ENCODE results near the gene IL20RA. TPM values are rescaled to one million over a fixed set of nuclear protein-coding genes. Genes with fewer than 3 reads are reported as not detected.
A peak's percentile ranks its signal among the peaks of the same experiment; 100 is the strongest.

The IL20RA gene
- polyA plus RNA-seq, 1 of the 3 experiments (the other 2 are of a cell fraction) = 0.10 TPM

GRCh38 chr6:136990754-136991153 lies 54.0 kb downstream of the IL20RA start:
- peak; percentile 36 for DNase-seq
- Histone ChIP-seq H3K4me3 (ENCODE audit: low read depth in 2 of 2, low read length in 1 of 2) (no peak overlapping the region; a peak in 1 of 4 replicates), H4K20me1 (ENCODE audit: insufficient read depth) (no peaks in the 10 kb centered on the region), H3F3A (replicated peaks; ENCODE audit: insufficient read depth) (no peaks in the 10 kb centered on the region), H3K4me1 (ENCODE audit: control insufficient read depth in 1 of 2, insufficient read depth in 2 of 2, low read depth in 1 of 2, low read length in 1 of 2) (peaks cover 0 to 29% of the 10 kb centered on the region in 2 experiments; a peak in 2 of 4 replicates), H3K27me3 (ENCODE audit: insufficient read depth) (peaks cover 9% of the 10 kb centered on the region; the same call in 1 of the 2 replicates), H3K4me2 (no peak overlapping the region), H3K36me3 (replicated peaks in 1 of 2; ENCODE audit: control insufficient read depth in 1 of 2, insufficient read depth in 2 of 2, low read length in 1 of 2) (no peaks in the 10 kb centered on the region), H3K9me3 (no peaks in the 10 kb centered on the region), H3K79me2 (ENCODE audit: insufficient read depth) (no peaks in the 10 kb centered on the region), H3K27ac (ENCODE audit: low read depth in 2 of 2, low read length in 1 of 2) (peak overlapping the region in 1 of 2 experiments; percentile 100; a peak in 2 of 4 replicates), H3K9me2 (no peaks in the 10 kb centered on the region), H2AFZ (ENCODE audit: low read depth) (no peak overlapping the region), H3K9ac (no peak overlapping the region)
- 31% methylated on average over 3 of the region's 3 CpGs for WGBS (ENCODE audit: low lambda C conversion rate)
- CTCF ChIA-PET = interaction anchor here (0.6 to 2.9 kb wide), 4 partner anchors 11 to 54 kb away, joined by 3 to 16 read pairs (median 3); partner anchors contain the start of gene IL20RA
- POLR2A ChIA-PET = interaction anchor here (0.7 to 4.6 kb wide), 9 partner anchors 10 to 69 kb away, joined by 3 to 66 read pairs (median 14); partner anchors contain the start of genes IL20RA and SLC35D3
- TF ChIP-seq EP300 (IDR thresholded peaks at IDR 0.05; ENCODE audit: borderline replicate concordance in 1 of 2, low read depth in 1 of 2, low read length in 1 of 2) (peak in 1 of 2 experiments; percentile 51; a peak in 1 of 4 replicates), USF1 (IDR thresholded peaks at IDR 0.05; ENCODE audit: borderline replicate concordance, low read depth) (no peak), MAX (IDR thresholded peaks at IDR 0.05; ENCODE audit: low read depth) (no peak), ELF1 (IDR thresholded peaks at IDR 0.05) (no peak), TCF12 (IDR thresholded peaks at IDR 0.05) (no peak), CHD2 (IDR thresholded peaks at IDR 0.05; ENCODE audit: low read length, partially characterized antibody) (peak; percentile 39), MEF2A (IDR thresholded peaks at IDR 0.05; ENCODE audit: borderline replicate concordance, low read depth) (no peak), RCOR1 (IDR thresholded peaks at IDR 0.05; ENCODE audit: low read length) (no peak), EZH2phosphoT487 (IDR thresholded peaks at IDR 0.05; ENCODE audit: borderline replicate concordance, low read depth) (no peak), MXI1 (IDR thresholded peaks at IDR 0.05; ENCODE audit: low read depth, low read length) (no peak), YY1 (IDR thresholded peaks at IDR 0.05; ENCODE audit: low read depth) (no peak), GABPA (IDR thresholded peaks at IDR 0.05; ENCODE audit: low read depth) (no peak), GATA2 (CRISPR knock-in tag; IDR thresholded peaks at IDR 0.05) (peak; percentile 44; the same call in 1 of the 2 replicates), PBX3 (IDR thresholded peaks at IDR 0.05) (no peak)
- TF ChIP-seq, protein P1, sequence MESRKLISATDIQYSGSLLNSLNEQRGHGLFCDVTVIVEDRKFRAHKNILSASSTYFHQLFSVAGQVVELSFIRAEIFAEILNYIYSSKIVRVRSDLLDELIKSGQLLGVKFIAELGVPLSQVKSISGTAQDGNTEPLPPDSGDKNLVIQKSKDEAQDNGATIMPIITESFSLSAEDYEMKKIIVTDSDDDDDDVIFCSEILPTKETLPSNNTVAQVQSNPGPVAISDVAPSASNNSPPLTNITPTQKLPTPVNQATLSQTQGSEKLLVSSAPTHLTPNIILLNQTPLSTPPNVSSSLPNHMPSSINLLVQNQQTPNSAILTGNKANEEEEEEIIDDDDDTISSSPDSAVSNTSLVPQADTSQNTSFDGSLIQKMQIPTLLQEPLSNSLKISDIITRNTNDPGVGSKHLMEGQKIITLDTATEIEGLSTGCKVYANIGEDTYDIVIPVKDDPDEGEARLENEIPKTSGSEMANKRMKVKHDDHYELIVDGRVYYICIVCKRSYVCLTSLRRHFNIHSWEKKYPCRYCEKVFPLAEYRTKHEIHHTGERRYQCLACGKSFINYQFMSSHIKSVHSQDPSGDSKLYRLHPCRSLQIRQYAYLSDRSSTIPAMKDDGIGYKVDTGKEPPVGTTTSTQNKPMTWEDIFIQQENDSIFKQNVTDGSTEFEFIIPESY (IDR thresholded peaks at IDR 0.05; ENCODE audit: borderline replicate concordance, low read depth) = no peak

All from SK-N-SH (cell line).